A673 (cell line): ENCODE results near the gene GUK1. TPM values are rescaled to one million over a fixed set of nuclear protein-coding genes. Genes with fewer than 3 reads are reported as not detected.

ENCODE experiments used
- BruUV-seq: library from RNA; stranded (reverse); fragments of 400-500 nt; replicated peaks from 2 replicates; lab custom pipeline; 2021; lab: Mats Ljungman, UMichigan
- CTCF ChIA-PET: fragments of 300-600 bp; sonication (Branson Sonifier 250); formaldehyde crosslinking; loops from one replicate; lab custom pipeline; 2022; ENCODE audit warnings: antibody characterized with exemption; lab: Charles Lee
- POLR2A ChIA-PET: fragments of 300-600 bp; sonication (Branson Sonifier 250); formaldehyde crosslinking; loops from one replicate; lab custom pipeline; 2022; ENCODE audit warnings: antibody characterized with exemption; ENCODE audit not compliant: low non-redundant PET; lab: Charles Lee
- DNase-seq: peaks from one replicate; pipeline ENCODE4 v3.0.0-alpha.2; 2015; ENCODE audit warnings: low spot score
- H3K27ac ChIP-seq: fragments of 200-600 bp; sonication (generic); 2 replicates; pipeline ENCODE4 v1.5.1; 2016; ENCODE audit warnings: mixed run types, low read depth, mild to moderate bottlenecking, mixed read lengths, antibody characterized with exemption, low read length; ENCODE audit not compliant: poor library complexity, severe bottlenecking
- H3K27me3 ChIP-seq: fragments of 200-600 bp; sonication (generic); replicated peaks from 2 replicates; pipeline ENCODE4 v1.6.1; 2017; ENCODE audit warnings: mixed run types, low read depth, mild to moderate bottlenecking, mixed read lengths, antibody characterized with exemption, low read length; ENCODE audit not compliant: insufficient read depth, poor library complexity
- H3K36me3 ChIP-seq: fragments of 200-600 bp; sonication (generic); 2 replicates; pipeline ENCODE4 v1.6.1; 2016; ENCODE audit warnings: mixed run types, mild to moderate bottlenecking, mixed read lengths, antibody characterized with exemption, low read length; ENCODE audit not compliant: insufficient read depth, poor library complexity, severe bottlenecking
- H3K4me1 ChIP-seq: fragments of 200-600 bp; sonication (generic); 2 replicates; pipeline ENCODE4 v1.6.1; 2017; ENCODE audit warnings: mixed run types, mild to moderate bottlenecking, mixed read lengths, antibody characterized with exemption, low read length; ENCODE audit not compliant: insufficient read depth, poor library complexity, severe bottlenecking
- H3K4me3 ChIP-seq: fragments of 200-600 bp; sonication (generic); 2 replicates; pipeline ENCODE4 v1.5.1; 2016; ENCODE audit warnings: low read depth, mixed run types, mild to moderate bottlenecking, mixed read lengths, low read length; ENCODE audit not compliant: poor library complexity, severe bottlenecking
- H3K9me3 ChIP-seq: fragments of 200-600 bp; sonication (generic); 2 replicates; pipeline ENCODE4 v1.6.1; 2016; ENCODE audit warnings: mixed run types, low read depth, mild to moderate bottlenecking, mixed read lengths, antibody characterized with exemption, low read length; ENCODE audit not compliant: poor library complexity, severe bottlenecking
- CTCF ChIP-seq: fragments of 300-800, 200-600 bp; sonication (generic); conservative IDR thresholded peaks from 2 replicates; pipeline ENCODE4 v1.5.1; 2017; ENCODE audit warnings: low read depth, mild to moderate bottlenecking, antibody characterized with exemption, low read length, moderate library complexity, mixed read lengths
- EZH2 ChIP-seq: fragments of 200-600 bp; sonication (generic); IDR thresholded peaks from 2 replicates; pipeline ENCODE4 v1.6.1; 2017; ENCODE audit warnings: borderline replicate concordance, low read depth, mild to moderate bottlenecking, mixed read lengths, antibody characterized with exemption, low read length; ENCODE audit not compliant: poor library complexity, severe bottlenecking
- intact Hi-C: fragments of 100-400 bp; cut with micrococcal nuclease; formaldehyde crosslinking; loops from one replicate; pipeline ENCODE4 v1.10.0; 2022; ENCODE audit not compliant: unreplicated experiment
- total RNA-seq: library from RNA; stranded (reverse); gene quantifications from 2 replicates; pipeline ENCODE4 v1.2.3, GENCODE V29; 2021

The GUK1 gene
- total RNA-seq, 1 experiment from 2014 or later, result 130 TPM

GRCh38 chr1:228158151-228159007 lies 18.3 kb downstream of the GUK1 start:
- POLR2A ChIA-PET, result no interaction called here

GRCh38 chr1:228159008-228159665 lies 19.1 kb downstream of the GUK1 start:
- no TSS peak for BruUV-seq
- intact Hi-C loops, result no loop called here
- CTCF ChIA-PET, result no interaction called here
- H3K4me1 ChIP-seq, result no peaks in the 10 kb centered on the region
- no peak overlapping the region for H3K4me3 ChIP-seq
- H3K9me3 ChIP-seq, result no peaks in the 10 kb centered on the region
- POLR2A ChIA-PET, result no interaction called here
- TF ChIP-seq EZH2, result no peak
- no peak for TF ChIP-seq CTCF
- H3K36me3 ChIP-seq, result no peaks in the 10 kb centered on the region
- H3K27me3 ChIP-seq, result peaks cover 24% of the 10 kb centered on the region
- no peak for DNase-seq
- H3K27ac ChIP-seq, result no peak overlapping the region

More at GRCh38 chr1:228158151-228159007, 18.3 kb downstream of the GUK1 start:
- no peaks in the 10 kb centered on the region for H3K4me1 ChIP-seq
- CTCF ChIA-PET, result no interaction called here
- TF ChIP-seq EZH2 (peak; percentile 77), CTCF (no peak)
- H3K36me3 ChIP-seq, result no peaks in the 10 kb centered on the region
- peaks cover 24% of the 10 kb centered on the region for H3K27me3 ChIP-seq
- no peak overlapping the region for H3K27ac ChIP-seq
- no peaks in the 10 kb centered on the region for H3K9me3 ChIP-seq
- no peak for DNase-seq
- H3K4me3 ChIP-seq, result no peak overlapping the region
- BruUV-seq, result no TSS peak
- intact Hi-C loops, result no loop called here

- DNase-seq, result no peak
- POLR2A ChIA-PET, result no interaction called here
- intact Hi-C loops, result no loop called here
These were observed 20.2 kb downstream of the GUK1 start for GRCh38 chr1:228160201-228160761.

More at GRCh38 chr1:228160201-228160761, 20.2 kb downstream of the GUK1 start:
- Histone ChIP-seq H3K27me3 (peaks cover 24% of the 10 kb centered on the region), H3K36me3 (no peaks in the 10 kb centered on the region), H3K27ac (no peak overlapping the region), H3K9me3 (no peaks in the 10 kb centered on the region), H3K4me1 (peaks cover 6% of the 10 kb centered on the region), H3K4me3 (no peak overlapping the region)
- CTCF ChIA-PET, result no interaction called here
- no peak for TF ChIP-seq CTCF
- TF ChIP-seq EZH2, result no peak
- BruUV-seq, result no TSS peak
